ENCODE results near the gene EYA3.
"Not testable (repeated sequence)": the region's sequence is repeated elsewhere in the genome, so short reads cannot be mapped to it uniquely, and the experiment has no call there.

Gene EYA3

DNA sequence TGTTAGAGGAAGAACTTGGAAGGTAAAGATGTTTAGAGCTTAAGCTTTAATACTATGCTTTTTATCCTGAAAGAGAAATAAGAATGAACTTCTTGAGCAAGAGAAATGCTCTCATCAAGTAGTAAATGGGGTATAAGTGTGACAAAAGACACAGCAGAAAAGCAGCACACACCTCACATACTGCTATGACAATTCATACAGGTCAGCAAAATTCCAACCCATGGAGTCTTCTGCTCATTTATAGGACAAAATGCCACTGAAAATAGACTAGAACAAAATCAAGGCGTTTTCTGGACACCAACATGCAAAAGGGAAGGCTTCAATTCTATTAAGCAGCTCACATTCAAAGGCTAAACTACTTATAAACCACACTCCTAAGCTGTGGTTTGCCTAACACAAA lies 61.2 kb downstream of the EYA3 start:
- DNase-seq: no peak

DNA sequence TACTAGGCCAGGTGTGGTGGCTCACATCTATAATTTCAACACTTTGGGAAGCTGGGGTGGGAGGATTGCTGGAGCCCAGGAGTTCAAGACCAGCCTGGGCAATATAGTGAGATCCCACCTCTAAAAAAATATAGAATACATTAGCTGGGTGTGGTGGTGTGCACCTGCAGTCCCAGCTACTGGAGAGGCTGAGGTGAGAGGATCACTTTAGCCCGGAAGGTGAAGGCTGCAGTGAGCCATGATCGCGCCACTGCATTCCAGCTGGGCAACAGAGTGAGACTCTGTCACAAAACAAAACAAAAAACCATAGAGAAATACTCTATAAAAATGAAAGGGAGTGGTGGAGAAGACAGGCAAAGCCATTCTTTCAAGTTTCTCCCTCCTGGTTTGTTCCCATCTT lies 62.1 kb downstream of the EYA3 start:
- DNase-seq: no peak

DNA sequence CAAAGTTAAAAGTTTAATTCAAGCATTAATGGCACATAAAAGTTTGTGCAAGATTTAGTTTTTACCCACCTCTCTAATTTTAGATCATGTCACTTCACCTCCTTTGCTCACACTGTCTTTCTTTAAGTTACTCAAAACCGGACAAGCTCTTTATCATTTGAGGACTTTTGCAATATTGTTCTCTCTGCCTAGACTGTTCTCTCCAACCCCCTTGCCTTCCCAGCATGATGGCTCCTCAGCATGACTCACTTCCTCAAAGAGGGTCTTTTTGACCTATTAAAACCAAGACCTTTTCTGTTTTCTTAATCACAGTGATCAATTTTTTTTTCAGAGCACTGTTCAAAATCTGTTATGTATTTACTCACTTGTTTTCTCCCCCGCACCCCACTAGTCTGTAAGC lies 67.3 kb downstream of the EYA3 start:
- no peak for DNase-seq

DNA sequence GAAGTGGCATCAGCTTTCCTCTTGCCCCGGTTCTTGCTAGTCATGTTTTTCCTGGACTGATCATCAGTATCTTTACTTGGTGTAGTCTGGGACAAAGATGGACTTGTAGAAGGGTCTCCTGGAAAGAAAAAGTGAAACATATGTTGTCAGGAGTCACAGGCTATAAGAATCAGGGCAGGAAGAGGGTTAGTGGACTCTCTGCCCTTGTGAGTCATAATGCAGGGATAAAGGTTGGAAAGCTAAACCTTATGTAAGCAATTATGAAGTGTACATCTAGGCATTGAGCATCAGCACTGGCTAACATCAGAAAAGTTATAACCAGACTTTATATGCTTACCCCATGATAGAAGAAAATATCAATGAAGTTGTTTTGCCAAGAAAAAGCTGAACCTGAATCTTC lies 77.4 kb downstream of the EYA3 start:
- DNase-seq: no peak

DNA sequence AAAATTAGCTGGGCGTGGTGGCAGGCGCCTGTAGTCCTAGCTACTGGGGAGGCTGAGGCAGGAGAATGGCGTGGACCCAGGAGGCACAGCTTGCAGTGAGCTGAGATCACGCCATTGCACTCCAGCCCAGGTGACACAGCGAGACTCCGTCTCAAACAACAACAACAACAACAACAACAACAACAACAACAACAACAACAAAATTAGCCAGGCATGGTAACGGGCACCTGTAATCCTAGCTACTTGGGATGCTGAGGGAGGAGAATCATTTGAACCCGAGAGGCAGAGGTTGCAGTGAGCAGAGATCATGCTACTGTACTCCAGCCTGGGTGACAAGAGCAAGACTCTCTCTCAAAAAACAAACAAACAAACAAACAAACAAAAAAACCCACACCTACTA lies 85.3 kb downstream of the EYA3 start:
- not testable (repeated sequence) for DNase-seq

DNA sequence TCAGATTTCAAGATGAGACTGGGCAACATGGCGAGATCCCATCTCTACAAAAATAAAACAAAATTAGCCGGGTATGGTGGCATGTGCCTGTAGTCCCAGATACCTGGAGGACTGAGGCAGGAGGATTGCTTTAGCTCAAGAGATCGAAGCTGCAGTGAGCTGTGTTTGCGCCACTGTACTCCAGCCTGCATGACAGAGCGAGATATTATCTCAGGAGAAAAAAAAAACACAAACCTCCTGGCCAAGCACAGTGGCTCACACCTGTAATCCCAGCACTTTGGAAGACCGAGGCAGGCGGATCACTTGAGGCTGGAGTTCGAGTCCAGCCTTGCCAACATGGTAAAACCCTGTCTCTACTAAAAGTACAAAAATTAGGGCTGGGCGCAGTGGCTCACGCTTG lies 85.8 kb downstream of the EYA3 start:
- DNase-seq: no peak

DNA sequence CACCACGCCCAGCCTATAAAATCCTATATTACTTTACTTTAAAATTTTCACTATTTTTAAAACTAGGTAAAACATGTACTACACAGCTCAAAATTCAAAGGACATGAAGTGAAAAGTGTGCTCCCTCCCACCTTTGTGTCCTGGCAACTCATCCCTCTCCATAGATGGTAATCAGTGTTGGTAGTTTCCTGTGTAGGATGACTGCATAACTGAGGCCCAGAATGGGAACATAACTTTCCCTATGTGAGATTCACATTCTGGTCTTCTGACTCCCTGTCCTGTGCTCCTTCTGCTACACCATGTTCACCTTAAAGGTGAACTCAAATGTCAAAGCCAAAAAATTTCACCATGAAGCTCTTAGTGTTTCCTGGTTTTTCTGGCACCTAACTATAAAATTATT lies 89.4 kb downstream of the EYA3 start:
- DNase-seq: no peak

DNA sequence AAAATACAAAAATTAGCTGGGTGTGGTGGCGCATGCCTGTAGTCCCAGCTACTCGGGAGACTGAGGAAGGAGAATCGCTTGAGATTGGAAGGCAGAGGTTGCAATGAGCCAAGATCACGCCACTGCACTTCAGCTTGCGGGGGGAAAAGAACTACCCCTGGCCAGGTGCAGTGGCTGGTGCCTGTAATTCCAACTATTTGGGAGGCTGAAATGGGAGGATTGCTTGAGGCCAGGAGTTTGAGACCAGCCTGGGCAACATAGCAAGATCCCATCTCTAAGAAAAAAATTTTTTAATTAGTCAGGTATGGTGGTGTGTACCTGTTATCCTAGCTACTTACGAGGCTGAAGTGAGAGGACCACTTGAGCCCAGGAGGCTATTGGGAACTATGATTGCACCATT lies 93.9 kb downstream of the EYA3 start:
- DNase-seq: not testable (repeated sequence)

DNA sequence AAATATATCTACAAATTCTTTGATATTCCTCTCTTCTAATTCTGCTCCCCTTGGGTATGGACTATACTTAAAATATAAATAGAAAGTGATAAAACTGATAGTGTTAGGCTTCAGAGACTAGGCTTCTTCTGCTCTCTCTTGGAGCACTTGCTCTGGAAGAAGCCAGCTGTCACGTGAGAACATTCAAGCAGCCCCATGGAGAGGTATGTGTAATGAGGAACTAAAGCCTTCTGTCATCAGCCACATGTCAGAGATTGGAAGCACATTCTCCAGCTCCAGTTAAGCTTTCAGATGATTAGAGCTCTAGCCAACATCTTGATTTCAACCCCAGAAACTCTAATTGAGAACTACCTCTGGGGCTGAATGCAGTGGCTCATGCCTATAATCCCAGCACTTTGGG lies 94.3 kb downstream of the EYA3 start:
- no peak for DNase-seq

DNA sequence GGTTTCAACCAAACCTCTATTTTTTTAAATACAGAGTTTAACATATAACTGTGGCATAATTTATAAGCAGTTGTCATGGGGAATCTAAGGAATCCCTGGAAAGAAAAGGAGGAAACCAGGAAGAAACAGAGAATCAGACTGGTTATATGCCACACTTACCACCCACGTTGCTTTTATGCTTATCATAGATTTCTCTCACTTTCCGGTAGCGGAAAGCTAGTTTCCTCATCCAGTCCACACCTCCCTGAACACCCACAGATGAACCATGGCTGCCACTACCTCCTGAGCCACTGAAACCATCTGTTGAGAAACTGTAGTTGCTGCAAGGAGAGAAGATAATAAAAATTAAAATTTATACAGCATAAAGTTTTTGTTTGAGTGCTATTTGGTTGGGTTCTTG lies 95.2 kb downstream of the EYA3 start:
- no peak for DNase-seq

DNA sequence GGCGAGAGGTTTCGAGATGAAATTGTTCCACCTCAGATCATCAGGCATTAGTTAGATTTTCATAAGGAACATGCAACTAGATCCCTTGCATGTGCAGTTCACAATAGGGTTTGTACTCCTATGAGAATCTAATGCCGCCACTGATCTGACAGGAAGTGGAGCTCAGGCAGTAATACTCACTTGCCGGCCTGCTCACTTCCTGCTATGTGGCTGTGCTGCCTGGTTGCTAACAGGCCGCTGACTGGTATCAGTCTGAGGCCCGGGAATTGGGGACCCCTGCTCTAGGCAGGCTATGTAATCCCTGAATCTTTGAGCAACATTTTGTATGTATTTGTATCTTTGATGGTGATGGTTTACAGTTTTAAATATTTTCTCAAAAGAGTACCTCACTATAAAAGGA lies 96.1 kb downstream of the EYA3 start:
- DNase-seq: no peak

DNA sequence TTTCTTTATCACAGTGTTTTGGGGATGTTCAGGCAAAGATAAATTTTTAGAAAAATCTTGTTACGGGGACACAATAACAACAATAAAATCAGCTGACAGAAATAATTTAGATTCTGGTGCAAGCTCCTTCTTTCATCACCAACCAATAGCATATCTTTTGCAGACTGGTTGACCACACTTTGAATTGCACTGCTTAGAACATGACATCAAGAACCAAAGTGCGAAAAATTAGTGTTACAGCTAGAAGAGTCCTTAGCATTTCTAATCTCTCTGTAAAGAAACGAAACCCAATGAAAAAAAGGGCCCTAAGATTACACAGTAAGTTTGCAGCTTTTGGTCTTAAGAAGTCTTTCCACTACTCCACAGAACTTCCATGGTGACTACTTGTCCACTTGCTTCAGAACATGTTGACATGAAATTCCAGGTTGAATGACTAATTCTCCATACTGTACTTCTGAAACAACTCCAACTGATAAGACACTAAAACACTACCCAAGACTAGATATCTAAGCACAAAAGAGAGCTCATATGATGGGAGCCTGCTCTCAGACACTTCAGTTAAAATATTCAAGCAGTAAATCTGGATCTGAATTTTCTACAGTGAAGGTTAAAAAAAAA lies 97.4 kb downstream of the EYA3 start:
- DNase-seq: no peak

DNA sequence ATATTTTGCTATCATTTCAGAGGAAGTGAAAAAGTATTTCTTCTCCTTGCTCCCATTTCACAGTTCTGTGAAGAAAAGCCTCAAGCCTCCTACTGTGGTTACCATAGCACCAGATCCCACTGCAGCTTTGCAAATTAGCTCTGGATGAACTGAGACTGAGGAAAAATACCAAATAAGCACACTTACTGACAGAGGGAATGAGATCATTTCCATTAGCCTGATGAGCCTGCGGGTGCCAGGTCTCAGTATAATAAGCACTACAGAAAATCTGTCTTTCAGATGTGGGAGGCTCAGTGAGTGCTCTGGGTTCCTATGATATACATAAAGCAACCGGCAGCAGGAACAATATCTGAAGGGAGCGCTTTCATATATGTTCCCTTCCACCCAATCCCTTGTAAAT lies 107.3 kb downstream of the EYA3 start:
- DNase-seq: no peak

DNA sequence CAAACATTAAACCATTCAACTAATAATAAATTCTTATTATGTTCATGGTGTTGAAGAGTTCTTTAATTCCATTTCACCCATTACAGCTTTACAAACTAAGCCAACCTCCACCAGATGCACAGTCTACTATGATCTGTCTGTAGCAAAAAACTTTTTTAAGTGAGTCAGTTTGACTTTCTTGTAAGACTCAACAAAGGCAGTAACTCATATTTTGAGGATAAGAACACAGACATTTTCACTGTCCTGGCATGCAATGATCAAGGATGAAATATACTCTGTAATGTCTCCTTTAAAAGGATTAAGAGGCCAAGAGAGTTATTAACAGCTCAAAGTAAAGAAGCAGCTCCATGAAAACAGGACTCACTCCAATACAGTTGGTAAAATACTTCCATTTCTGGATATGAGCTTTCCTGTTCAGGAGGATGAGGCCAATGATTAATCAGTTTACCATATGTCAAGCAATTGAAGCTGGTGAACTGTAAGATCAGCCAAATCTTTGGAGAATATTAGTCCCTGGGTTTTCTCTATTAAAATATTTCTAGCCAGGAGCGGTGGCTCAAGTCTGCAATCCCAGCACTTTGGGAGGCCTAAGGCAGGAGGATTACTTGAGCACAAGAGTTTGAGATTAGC lies 108.1 kb downstream of the EYA3 start:
- no peak for DNase-seq

DNA sequence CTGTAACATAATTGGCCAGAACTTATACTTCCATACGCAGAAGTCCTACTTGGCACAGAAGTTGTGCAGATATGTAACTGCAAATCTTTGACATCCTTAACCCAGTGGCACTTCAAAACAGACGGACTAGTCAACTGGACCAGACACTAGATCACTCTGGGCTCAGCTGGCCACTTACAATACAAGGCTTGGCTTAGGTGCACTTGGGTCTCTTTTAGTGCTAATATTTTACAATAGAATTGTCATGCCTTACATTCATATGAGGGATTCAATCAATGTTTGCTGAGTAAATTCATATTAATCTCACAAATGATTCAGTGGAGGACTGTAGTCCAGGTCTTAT lies 108.6 kb downstream of the EYA3 start:
- no peak for DNase-seq

DNA sequence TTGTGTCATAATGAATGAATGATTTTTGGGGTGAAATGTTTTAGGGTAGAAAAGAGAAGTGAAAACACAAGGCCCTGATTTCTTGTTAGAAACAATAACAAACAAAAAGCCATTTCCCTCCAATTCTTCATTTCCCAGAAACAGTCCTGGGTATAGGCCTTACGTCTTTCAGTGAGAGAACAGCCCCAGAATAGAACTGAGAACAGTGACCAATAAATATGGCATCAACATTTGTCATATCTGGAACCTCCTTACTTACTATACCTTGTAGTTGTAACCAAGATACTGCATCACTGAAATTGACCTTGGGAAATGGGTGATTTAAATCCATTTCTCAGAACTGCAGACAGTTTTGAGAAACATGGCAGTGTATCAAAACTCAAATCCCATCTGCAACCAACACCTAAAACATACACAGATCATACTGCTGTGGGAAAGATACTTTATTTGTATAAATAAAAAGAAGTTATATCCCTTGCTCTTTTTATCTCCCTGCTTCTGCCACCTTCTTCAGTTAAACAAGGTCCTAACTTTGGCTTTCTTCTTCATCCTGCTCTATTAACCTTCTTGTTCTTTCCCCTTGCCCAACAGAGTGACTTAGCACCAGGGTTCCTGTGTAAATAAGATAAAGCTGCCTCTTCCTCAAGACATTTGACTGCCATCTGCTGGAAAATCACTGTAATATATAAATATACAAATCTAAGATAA lies 109.1 kb downstream of the EYA3 start:
- no peak for DNase-seq

DNA sequence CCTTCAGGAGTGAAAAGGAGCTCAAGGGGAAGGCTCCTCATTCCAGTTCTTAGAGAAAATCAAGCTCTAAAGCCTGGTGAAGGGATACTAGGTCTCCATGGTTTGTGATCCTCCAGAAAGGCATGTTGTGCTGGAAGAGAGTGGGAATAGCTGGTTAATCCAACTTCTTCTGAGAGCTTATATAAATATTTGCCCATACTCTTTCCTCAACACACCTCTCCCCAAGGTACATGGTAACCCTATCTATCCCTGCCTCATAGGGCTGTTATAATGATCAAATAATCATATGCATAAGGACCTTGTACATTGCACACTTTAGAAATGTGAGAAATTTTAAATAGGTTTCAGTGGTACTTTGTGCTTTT lies 114.0 kb downstream of the EYA3 start:
- DNase-seq: no peak

DNA sequence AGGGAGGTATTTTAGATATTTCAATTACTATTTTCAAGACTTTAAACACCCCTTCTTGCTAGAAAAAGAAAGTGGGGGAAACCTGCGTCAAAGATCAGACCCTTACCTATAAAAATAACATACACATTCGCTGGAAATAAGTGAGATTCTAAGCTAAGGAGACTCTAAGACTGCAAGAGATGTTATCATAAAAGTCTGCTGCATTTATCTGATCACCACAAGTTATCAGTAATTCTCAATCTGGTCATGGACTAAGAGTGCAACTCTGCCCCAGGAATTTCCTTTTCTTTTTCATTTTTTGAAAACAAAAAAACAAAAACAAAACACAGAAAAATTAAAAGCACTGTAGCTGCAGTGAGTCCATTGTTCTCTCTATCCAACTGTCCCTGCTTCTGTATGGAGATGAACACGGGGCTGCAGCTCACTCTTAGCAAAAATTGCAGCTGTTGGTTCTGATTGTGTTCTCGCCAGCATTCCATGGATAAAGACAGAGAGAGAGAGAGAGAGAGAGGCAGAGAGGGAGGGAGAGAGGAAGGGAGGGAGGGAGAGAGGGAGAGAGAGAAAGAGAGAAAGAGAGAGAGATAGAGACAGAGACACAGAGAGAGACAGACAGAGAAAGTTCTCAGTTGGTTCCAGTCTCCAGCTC lies 114.5 kb downstream of the EYA3 start:
- no peak for DNase-seq

DNA sequence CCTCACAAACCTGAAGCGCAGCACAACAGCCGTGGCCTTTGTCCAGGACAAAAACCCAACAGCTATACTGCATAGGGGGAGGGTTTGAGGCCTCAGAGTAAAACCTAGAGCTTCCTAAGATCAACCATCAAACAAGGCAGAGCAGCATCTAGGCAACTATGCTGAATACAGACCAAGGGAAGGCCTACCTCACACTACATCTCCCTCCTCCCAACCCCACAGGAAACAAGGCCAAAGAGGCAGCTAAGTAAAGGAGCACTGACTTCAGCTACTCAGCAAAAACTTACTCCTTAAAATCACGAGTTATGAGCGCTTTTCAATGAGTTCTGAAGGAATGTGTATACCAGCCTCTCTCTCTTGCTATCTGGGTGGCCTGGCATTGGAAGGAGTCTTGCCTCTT lies 116.3 kb downstream of the EYA3 start:
- DNase-seq: no peak

DNA sequence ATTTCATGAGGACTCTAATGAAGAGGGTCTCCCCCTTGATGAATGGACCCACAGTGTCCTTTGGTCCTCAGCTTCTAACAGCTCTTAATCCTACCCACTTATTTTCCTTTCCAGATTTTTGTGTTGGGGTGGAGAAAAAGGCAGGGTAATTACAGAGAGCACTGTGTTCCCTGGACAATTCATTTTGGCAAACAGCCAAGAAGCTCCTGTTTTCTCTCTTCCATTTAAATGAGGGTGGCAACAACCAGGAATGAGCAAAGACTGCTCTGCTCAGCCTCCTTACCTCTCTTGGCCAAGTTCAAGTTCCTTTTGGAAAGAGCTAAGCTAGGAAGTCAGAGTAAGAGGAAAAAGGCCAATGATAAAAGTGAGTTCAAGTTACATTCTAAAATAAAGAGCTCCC lies 116.7 kb downstream of the EYA3 start:
- no peak for DNase-seq

DNA sequence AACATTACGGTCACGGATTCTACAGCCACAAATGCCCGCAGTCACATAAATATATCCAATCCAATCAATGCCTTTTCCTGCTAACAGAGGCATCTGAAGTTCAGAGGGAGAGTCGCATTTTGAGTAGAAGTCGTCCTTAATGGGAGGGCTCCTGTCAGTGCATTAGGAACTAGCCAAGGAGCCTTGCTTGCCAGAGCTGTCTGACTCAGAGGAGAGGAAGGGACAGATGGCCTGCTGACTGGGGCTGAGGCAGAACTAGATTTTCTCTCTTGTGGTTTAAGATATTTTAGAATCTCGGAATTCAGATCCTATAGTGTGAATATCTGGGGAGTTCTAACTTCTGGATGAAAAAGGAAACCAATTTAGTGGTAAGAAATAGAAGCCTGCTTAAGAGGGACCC lies 118.0 kb downstream of the EYA3 start:
- DNase-seq: no peak

DNA sequence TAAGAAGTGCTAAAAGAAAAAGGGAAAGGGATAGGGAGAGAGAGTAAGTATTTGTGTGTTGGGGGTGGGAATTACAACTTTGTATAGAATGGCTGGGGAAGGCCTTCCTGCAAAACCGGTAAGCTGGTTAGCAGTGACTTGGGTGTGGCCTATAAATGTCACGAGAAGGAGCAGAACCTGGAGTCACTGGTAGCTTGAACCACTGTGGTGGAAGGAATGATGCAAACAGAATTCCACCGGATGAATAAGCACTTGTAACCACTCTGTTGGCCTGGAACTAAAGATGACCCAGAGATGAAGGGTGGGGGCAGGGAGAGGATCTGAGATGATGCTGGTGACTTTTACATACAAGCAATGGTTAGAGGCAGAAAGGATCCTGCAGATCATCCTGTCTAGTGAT lies 119.7 kb downstream of the EYA3 start:
- no peak for DNase-seq

DNA sequence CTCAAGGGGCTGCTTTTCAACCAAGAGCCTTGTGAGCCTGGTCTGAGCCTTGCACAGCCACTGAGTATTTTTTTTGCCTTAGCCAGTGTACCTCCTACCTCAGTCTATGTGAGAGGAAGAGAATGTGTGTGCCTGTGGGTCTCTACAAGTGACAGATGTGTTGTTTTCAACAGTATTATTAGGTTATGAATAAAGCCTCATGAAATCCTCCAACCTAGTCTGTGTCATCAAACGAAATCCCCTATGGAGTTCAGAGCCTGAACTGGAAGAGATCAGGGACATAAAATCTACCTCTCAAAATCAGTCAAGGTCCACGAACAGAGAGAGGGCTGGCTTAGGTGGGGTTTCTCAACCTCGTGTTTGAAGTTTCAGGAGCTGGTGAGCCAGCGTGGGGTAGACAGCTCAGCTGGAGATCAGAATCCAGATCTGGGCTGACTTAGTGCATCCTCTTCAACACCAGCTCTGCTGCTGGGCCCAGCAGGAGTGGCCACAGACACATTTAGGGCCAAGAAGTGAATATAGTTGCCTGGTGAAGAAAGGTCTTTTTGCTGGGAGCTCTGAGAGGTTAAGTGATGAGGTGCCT lies 120.4 kb downstream of the EYA3 start:
- no peak for DNase-seq
